ENCODE data around the gene SLC28A1.

SLC28A1 gene

DNA sequence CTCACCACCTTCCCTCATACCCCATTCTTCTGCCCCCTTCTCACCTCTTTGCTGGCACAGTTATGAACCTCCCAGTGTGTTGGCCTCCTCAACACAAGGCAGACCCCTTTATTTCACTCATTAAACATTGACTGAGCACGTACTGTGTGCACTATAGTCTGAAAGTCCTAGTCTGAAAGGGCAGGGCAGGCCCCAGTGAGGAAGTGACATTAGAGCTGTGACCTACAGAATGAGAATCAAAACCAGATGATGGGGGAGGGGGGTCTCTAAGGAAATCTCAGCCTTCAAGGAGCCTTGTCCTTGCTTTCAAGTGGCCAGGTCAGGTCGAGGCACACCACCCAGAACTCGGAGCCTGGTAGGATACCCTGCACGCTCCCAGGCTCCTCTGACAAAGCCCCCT, 3.5 kb downstream of the SLC28A1 start:
- DNase-seq, result no peak

DNA sequence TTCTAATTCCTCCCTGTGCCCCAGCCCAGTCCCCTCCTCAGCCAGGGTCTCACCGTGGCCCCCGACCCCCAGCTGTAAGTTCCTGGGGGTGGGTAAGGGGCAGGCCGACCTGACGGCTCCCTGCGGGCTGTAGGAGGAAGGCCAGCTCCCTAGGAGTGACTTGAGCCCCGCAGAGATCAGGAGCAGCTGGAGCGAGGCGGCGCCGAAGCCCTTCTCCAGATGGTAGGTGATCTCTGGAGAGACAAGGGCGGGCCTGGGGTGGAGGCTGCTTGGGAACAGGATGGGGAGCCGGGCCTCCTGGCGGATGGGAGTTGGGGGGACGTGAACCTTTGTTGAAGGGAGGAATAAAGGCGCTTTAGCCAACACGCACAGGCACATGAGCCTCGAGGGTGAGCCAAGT, 4.2 kb downstream of the SLC28A1 start:
- DNase-seq, result no peak

DNA sequence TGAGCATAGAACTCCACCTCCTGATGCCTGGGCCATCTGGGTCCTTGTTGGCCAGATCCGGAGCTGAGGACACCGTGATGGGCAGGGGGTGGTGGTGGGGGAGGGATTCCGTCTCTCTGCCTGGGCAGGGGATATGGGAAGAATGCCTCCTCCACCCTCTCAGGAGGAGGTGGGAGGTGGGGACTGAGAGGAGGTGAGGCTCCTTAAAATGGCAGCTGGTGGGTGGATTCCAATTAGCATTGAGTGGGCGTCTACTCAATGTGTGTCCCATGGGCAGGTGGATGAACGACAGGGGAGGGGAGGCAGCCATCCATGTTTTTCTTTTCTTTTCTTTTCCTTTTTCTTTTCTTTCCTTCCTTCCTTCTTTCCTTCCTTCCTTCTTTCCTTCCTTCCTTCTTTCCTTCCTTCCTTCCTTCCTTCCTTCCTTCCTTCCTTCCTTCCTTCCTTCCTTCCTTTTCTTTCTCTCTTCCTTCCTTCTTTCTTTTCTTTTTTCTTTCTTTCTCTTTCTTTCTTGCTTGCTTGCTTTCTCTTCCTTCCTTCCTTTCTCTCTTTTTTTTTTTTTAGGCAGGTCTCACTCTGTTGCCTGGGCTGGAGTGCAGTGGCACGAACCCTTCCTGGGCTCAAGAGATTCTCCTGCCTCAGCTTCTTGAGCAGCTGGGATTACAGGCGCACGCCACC, 5.0 kb downstream of the SLC28A1 start:
- no peak for DNase-seq

- no peak for DNase-seq
These were observed 5.7 kb downstream of the SLC28A1 start for GRCh38 chr15:84889991-84890669.

GRCh38 chr15:84890670-84891162, 6.3 kb downstream of the SLC28A1 start:
- no peak for DNase-seq

DNA sequence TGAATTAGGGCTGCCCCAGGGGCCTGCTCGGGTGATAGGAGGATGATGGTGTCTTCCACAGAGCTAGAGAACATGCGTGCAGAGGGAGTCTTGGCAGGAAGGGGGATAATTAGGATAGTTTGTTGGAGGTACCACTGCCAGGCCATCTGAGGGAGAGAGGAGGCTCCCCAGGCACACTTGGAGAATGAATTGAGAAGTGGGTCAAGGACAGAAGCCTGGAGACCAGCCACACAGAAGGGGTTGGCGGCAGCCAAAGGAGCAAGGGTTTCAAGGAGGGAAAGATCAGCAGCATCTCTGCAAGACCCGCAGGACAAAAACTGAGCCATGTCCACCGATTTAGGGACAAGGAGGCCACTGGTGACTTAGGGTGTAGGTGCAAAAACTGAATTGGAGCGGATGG, 6.9 kb downstream of the SLC28A1 start:
- DNase-seq, result no peak

DNA sequence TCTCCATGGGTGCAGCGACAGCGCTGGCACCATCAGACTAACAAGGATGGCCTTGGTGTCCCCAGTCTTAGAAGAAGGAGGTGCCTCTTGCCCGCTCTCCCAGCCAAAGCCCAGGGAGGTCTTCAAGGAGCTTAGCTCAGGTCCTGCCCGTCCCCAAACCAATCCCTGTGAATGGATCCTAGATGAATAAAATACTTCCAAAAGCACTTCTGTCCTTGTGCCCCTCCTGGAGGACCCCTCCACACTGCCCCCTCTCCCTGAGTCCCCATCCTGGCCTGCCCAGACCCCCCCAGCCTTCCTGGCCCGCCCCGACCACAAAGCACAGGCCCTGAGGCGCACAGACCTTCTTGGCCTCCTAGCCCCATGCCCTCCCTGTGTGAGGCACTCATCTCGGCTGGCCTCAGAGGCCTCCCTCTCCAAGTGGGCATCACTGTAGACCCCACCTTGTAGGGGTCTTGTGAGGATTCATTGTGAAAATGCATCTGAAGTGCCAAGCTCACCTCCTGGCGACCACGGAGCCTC, 8.4 kb downstream of the SLC28A1 start:
- no peak for DNase-seq

DNA sequence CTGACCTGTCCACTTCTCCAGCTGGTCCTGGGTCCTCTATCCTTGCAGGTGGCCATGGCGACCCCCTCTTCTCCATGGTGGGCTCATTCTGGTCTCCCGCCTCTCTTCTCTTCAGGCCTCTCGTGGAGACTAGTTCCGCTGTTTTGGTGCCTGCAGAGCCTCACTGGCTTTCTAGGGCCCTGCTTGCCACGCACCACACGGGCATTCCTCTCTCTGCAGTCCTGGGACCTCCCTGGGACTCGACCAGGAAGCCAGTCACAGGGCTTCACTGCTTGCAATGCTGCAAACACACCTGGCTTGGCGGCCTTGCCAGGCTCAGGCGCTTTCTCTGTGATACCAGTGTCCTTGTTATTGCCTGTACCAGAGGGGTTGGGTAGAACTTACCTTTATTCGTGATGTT, 9.1 kb downstream of the SLC28A1 start:
- no peak for DNase-seq

- DNase-seq, result no peak
These were observed 10.4 kb downstream of the SLC28A1 start for GRCh38 chr15:84894736-84895425.

DNA sequence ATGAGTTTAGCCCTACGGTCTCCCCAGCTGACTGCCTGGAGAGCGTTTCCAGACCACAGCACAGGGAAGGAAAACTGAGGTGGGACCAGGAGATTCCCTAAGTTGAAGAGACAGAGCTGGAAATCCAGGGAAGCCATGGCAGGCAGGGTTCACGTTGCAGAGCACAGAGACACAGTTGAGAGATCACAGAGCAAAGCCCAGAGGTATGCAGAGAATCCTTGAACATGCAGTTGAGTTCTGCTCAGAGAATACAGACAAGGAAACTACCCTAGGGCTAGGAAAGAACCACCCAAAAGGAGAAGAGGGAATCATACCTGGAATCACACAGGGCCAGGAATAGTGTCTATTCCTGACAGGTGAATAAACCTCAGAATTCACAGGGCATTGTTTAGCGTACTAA, 14.3 kb downstream of the SLC28A1 start:
- DNase-seq, result no peak

DNA sequence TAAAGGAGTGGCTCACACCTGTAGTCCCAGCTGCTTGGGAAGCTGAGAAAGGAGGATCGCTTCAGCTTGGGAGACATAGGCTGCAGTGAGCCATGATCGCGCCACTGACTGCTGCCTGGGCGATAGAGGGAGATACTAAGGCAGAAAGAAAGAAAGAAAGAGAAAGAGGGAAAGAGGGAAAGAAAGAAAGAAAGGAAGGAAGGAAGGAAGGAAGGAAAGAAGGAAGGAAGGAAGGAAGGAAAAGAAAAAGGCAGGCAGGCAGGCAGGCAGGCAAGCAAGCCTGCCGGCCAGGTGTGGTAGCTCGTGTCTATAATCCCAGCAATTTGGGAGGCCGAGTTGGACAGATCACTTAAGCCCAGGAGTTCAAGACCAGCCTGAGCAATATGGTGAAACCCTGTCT, 15.3 kb downstream of the SLC28A1 start:
- DNase-seq, result no peak

DNA sequence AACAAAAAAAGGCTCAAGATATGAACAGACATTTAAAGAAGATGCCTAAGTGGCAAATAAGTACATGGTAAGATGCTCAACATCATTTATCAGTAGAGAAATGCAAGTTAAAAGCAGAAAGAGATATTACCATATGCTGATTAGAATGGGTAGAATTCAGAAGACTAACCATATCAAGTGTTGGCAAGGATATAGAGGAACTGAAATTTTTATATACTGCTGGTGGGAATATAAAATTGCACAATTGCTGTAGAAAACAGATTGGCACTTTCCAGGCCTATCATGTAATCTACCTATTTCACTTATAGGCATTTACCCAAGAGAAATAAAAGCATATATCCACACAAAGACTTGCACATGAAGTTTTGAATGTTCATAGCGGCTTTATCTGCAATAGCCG, 17.1 kb downstream of the SLC28A1 start:
- DNase-seq, result no peak

DNA sequence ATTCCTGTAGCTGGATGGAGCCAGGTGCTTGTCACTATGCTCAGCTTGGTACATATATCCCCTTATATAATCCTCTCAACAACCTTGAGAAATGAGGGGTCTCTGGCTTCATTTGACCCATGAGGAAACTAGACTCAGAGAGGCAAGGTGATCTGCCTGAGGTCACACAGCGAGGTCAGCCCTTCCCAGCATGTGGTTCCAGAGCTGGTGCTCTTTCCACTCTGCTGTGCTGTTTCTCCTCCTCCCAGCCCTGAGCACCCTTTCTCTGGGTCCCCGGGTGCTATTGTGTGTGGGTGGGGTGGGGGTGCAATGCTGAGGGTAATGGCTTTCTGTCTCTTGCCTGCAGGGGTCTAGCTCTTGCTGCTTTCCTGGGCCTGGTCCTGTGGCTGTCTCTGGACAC, 19.3 kb downstream of the SLC28A1 start:
- no peak for DNase-seq

DNA sequence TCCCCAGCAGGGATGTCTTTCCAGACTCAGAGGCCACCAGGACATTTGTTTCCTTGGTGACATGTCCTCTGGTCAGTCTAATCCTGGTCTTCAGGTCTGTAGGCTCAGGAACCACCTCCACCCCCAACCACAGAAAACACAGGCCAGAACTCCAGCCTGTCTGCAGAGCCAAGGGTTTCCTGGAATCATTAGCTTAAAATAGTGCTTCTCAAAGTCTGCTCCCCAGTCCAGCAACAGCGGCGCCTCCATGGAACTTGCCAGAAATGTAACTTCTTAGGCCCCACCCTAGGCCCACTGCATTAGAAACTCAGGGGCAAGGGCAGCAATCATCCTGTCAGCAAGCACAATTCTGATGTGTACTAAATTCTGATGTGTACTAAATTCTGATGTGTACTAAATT, 20.0 kb downstream of the SLC28A1 start:
- DNase-seq, result no peak

GRCh38 chr15:84905016-84905916, 20.8 kb downstream of the SLC28A1 start:
- DNase-seq, result no peak

DNA sequence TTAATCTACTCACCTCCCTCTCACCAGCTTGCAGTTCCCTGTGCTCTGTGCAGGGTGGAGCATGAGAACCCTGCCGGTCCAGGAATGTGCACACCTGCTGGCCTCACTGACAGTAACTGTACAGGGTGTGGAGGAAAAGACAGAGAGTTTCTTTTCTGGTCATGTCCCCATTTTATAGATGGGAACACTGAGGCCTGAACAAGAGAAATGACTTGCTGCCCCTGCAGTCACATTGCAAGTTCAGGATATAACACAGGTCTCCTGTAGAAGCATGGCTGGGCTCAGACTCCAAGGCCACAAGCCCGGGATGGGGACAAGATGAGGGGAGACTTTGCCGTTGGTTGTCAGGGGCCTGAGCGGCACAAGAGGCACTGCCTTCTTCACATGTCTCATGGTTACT, 23.3 kb downstream of the SLC28A1 start:
- DNase-seq, result no peak

DNA sequence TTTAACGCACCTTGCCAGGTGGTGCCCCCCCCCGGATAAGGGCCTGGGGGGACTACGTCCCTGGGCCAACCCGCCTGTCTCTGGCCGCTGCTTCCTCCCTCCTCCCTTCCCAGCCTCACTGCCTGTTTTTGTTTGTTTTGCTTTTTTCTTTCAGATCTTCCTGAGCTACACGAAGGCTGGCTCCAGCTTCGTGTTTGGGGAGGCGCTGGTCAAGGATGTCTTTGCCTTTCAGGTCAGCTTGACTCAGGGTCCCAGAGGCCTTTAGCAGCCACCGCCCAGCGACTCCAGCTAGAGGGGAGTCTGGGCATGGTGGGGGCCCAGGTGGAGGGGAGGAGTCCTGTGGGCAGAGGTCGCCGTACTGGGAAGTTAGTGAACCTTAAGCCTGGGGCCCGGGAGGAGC, 24.1 kb downstream of the SLC28A1 start:
- no peak for DNase-seq

GRCh38 chr15:84909029-84909428, 24.6 kb downstream of the SLC28A1 start:
- DNase-seq, result no peak

- no peak for DNase-seq
These were observed 25.3 kb downstream of the SLC28A1 start for GRCh38 chr15:84909782-84910181.

- no peak for DNase-seq
These were observed 26.6 kb downstream of the SLC28A1 start for GRCh38 chr15:84910928-84911623.

DNA sequence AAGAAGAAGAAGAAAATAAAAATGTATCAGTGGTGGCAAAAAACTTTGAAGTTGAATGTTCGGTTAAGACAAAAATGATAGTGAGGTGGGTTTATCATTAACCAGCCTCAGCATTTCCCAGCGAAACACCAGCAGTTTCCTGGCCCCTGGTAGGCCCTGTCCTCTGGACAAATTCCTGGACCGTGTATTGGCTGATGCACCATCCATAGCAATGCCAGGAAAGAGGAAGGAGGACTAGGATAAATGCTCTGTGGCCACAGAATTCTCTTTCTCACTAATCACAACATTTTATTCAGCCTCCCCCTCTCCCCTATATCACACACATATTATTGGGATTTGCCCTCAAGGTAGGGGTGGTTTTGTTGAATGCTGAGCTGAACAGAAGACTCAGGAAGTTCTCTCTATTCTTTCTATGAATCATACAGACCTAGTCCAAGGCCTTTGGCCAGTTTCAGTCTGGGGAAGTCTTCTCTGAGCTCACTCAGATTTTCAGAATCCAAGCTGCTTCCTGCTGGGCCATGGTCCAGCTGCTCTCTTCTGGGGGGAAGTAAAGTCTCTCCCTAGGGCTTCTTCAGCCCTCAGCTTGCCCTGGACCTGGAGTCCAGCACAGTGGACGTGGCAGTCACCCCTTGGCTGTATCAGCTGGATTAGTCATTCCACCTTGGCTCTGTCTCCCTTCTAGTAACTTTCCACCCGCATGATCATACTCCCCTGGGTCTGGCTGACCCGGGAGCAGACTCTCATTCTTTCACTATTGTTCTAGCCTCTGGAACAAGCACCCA, 27.6 kb downstream of the SLC28A1 start:
- DNase-seq, result no peak

Measured in stimulated activated CD4-positive, alpha-beta T cell treated with anti-CD3 and anti-CD28 coated beads, Interleukin-4, amount 100 ng/mL, for 4 hours (primary cell).